Nephron progenitor cell (in vitro differentiated cells): Measurements from ENCODE around the gene LGALS4.
A peak's percentile ranks its signal among the peaks of the same experiment; 100 is the strongest.
"Not testable (repeated sequence)": the region's sequence is repeated elsewhere in the genome, so short reads cannot be mapped to it uniquely, and the experiment has no call there.

Experiments used
- DNase-seq: peaks from one replicate; pipeline ENCODE4 v3.0.0; 2021
- H3K27ac Mint-ChIP-seq: 2 replicates; pipeline ENCODE4 v1.8.0; 2021; ENCODE audit warnings: mild to moderate bottlenecking, moderate library complexity, mixed read lengths
- H3K27me3 Mint-ChIP-seq: 2 replicates; pipeline ENCODE4 v1.8.0; 2021; ENCODE audit warnings: mild to moderate bottlenecking, low read depth, mixed read lengths; ENCODE audit not compliant: poor library complexity
- H3K36me3 Mint-ChIP-seq: 2 replicates; pipeline ENCODE4 v1.8.0; 2021; ENCODE audit warnings: low read depth, mixed read lengths
- H3K4me1 Mint-ChIP-seq: 2 replicates; pipeline ENCODE4 v1.8.0; 2021; ENCODE audit warnings: mixed read lengths
- H3K4me3 Mint-ChIP-seq: 2 replicates; pipeline ENCODE4 v1.8.0; 2021; ENCODE audit warnings: mild to moderate bottlenecking, moderate library complexity, mixed read lengths
- H3K9me3 Mint-ChIP-seq: 2 replicates; pipeline ENCODE4 v1.8.0; 2021; ENCODE audit warnings: mild to moderate bottlenecking, moderate library complexity, mixed read lengths
- TF ChIP-seq, protein P1 (sequence below): fragments of 200-600 bp; sonication (generic); IDR thresholded peaks from 2 replicates; pipeline ENCODE4 v1.5.0; 2021; ENCODE audit warnings: antibody characterized with exemption

Gene LGALS4

DNA sequence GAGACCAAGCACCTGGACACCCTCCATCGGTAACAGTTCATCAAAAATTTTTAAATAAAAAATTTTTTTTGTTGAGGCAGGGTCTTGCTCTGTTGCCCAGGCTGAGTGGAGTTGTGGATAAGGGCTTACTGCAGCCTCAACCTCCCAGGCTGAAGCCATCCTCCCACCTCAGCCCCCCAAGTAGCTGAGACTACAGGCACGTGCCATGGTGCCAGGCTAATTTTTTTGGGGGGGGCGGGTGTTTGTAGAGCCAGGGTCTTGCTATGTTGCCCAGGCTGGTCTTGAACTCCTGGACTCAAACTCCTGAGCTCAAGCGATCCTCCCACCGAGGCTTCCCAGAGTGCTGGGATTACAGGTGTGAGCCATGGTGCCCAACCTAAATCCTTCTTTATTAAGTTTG lies 19.1 kb downstream of the LGALS4 start:
- Mint-ChIP-seq H3K9me3 (peaks cover 21% of the 10 kb centered on the region), H3K36me3 (no peaks in the 10 kb centered on the region), H3K4me3 (no peak overlapping the region), H3K27ac (no peak overlapping the region), H3K27me3 (peaks cover 9% of the 10 kb centered on the region), H3K4me1 (peaks cover 2% of the 10 kb centered on the region)
- TF ChIP-seq, protein P1, sequence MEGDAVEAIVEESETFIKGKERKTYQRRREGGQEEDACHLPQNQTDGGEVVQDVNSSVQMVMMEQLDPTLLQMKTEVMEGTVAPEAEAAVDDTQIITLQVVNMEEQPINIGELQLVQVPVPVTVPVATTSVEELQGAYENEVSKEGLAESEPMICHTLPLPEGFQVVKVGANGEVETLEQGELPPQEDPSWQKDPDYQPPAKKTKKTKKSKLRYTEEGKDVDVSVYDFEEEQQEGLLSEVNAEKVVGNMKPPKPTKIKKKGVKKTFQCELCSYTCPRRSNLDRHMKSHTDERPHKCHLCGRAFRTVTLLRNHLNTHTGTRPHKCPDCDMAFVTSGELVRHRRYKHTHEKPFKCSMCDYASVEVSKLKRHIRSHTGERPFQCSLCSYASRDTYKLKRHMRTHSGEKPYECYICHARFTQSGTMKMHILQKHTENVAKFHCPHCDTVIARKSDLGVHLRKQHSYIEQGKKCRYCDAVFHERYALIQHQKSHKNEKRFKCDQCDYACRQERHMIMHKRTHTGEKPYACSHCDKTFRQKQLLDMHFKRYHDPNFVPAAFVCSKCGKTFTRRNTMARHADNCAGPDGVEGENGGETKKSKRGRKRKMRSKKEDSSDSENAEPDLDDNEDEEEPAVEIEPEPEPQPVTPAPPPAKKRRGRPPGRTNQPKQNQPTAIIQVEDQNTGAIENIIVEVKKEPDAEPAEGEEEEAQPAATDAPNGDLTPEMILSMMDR: no peak
- DNase-seq: no peak

DNA sequence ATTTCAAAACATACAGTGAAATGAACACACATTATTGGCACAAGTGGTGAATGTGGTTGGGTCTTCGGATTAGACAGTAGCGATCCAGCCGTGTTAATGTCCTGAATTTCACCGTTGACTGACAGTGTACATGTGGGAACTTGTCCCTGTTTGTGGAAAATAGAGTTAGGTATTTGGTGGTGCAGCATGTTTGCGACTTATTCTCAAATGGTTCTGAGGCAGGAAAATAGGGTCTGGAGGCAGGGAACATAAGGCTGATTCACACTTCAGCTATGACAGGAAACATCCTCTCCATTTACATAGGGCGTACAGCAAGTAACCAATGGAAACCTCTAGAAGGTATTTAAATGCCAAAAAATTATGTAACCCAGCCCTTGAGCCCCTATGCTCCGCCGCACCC lies 19.6 kb downstream of the LGALS4 start:
- Mint-ChIP-seq H3K27me3 (peaks cover 9% of the 10 kb centered on the region), H3K36me3 (no peaks in the 10 kb centered on the region), H3K4me1 (peaks cover 5% of the 10 kb centered on the region), H3K27ac (no peak overlapping the region), H3K4me3 (no peak overlapping the region), H3K9me3 (peaks cover 21% of the 10 kb centered on the region)
- no peak for DNase-seq
- TF ChIP-seq, protein P1: no peak

DNA sequence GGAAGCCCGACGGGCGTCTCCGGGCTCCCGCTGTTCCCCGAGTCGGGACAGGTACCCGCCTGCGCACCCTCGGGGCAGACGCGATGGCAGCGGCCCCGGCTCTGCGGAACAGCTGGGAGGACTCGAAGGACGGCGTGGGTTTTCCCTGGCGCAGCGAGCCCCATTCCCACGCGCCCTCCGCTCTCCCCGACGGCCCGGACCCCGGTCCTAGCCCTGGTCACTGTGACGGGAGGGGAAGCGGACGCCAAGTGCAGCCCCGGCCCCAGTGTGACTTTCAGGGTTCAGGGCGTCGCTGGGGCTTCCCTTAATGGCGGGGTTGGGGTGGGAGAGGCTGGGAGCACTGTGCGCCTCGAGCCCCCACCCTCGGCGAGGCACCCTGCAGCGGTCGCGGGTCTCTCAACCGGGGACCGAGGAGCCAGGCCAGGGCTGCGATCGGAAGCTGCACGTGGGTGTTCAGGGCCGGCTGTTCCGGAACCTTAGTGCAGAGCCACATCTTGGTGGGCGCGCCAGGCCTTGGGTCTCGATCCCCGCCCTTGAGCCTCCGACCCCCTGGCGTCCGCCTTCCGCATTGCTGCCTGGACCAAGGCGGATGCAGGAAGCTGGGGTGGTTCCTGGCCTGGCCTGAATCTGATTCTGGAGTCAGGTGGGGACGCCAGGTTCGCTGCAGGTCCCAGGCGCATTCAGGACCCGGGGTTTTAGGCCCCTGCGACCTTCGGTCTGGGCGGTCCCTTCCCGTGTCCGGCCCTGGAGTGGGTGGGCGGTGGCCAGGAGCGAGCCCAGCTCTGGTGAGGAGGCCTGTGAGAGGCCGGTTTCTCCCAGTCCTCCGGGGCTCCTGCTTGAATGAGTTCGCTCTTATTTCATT lies 20.3 kb downstream of the LGALS4 start:
- H3K4me3 Mint-ChIP-seq: no peak overlapping the region
- DNase-seq: no peak
- H3K9me3 Mint-ChIP-seq: peaks cover 21% of the 10 kb centered on the region
- no peaks in the 10 kb centered on the region for H3K36me3 Mint-ChIP-seq
- TF ChIP-seq, protein P1: no peak
- peaks cover 5% of the 10 kb centered on the region for H3K4me1 Mint-ChIP-seq
- H3K27ac Mint-ChIP-seq: no peak overlapping the region
- H3K27me3 Mint-ChIP-seq: peaks cover 9% of the 10 kb centered on the region

DNA sequence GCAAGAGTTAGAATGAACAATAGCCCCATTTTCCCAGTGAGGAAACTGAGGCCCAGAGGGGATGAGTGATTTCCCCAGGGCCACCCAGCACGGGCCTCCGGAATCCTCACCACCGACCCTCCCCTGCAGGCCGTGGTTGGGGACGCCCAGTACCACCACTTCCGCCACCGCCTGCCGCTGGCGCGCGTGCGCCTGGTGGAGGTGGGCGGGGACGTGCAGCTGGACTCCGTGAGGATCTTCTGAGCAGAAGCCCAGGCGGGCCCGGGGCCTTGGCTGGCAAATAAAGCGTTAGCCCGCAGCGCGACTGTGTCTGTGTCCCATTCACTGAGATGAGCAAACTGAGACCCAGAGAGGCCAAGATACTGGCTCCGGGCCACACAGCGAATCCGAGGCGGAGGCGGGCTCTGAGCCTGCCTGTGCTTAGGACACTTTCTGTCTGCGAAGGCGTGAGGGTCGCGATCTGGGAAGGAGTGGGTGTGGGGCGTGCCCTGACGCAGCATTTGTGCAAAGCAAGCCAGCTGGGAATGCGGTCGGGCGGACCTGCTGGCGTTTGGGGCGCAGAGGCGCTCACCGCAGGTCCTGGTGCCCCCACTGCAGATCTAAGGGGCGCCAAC lies 21.2 kb downstream of the LGALS4 start:
- H3K27ac Mint-ChIP-seq: not testable (repeated sequence)

DNA sequence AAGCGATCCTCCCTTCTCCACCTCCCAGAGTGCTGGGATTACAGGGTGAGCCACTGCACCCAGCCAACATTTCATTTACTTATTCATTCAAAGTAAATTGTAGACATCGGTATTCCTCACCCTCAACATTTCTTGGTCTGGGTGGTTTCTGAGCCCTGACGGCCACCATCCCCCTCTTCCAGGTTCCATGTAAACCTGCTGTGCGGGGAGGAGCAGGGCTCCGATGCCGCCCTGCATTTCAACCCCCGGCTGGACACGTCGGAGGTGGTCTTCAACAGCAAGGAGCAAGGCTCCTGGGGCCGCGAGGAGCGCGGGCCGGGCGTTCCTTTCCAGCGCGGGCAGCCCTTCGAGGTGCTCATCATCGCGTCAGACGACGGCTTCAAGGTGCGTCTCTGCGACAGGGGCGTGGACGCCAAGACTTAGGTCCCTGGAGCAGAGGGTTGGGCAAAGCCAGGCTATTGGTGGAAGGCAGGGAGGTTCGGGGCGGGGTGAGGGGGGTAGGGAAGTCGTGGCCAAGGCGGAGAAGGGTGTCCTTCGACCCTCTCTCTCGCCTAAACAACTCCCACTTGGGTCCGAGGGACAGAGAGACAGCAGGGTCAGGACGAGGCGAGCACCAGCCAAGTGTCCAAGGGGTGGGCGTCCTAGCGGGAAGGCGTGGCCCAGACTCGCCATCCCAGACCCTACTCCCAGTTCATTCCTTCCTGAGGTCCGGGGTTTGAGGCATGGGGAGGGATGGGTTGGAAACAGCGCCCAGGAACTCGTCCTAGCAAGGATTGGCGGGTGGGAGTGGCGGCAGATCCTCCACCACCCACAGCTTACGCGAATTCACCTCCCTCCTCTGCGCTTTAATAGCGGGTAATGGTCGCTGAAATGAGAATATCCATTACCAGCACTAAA lies 22.0 kb downstream of the LGALS4 start:
- H3K4me3 Mint-ChIP-seq, H3K36me3 Mint-ChIP-seq, H3K27me3 Mint-ChIP-seq, H3K27ac Mint-ChIP-seq, DNase-seq, H3K4me1 Mint-ChIP-seq: not testable (repeated sequence)
- H3K9me3 Mint-ChIP-seq: peaks cover 12% of the 10 kb centered on the region

More for the DNA sequence above, 21.2 kb downstream of the LGALS4 start:
- H3K36me3 Mint-ChIP-seq, H3K4me1 Mint-ChIP-seq, H3K4me3 Mint-ChIP-seq, H3K27me3 Mint-ChIP-seq, DNase-seq: not testable (repeated sequence)
- peaks cover 16% of the 10 kb centered on the region for H3K9me3 Mint-ChIP-seq

DNA sequence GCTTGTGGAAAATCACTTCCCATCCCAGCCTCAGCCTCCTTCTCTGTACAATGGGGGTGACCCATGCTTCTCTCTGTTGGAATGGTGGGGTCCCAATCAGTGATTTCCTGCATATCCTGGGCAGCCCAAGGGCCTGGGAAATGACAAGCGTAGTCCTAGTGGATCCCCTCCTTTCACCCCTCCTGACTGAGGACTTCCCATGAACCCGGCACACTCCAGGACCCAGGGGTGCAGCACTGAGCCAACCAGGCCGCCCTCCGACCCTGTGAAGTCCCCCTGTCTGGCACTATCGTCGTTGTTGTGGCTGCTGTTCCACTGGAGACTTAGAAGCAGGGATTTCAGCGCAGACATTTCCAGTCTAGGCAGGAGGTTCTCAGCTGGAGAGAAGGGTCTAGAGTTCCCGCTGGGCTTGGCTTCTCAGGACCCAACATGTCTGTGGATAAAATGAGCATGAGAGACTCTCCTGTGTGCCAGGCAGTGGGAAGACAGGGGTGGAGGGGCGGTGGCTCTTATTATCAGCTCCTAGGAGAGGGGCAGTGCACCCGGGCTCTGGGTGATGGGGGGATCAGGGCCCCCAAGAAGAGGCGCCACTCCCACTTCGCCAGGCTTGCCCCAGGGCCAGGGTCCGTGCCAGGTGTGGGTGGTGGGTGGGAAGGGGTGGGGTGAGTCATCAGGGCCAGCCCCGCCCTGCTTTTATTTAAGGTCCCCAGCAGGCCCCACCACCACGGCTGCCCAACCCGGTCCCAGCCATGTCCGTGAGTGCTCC lies 24.1 kb downstream of the LGALS4 start, which contains the start of gene LGALS7B:
LGALS7B (plus strand) TSS at position 723 of the 766 bp plus-strand sequence; CDS start at position 750, 27 bp downstream.
- H3K27me3 Mint-ChIP-seq: peaks cover 17% of the 10 kb centered on the region
- no peaks in the 10 kb centered on the region for H3K36me3 Mint-ChIP-seq
- TF ChIP-seq, protein P1: no peak
- H3K27ac Mint-ChIP-seq: peak within 1 kb of the TSS; percentile 46
- DNase-seq: no peak
- peaks cover 8% of the 10 kb centered on the region for H3K4me1 Mint-ChIP-seq
- no peak within 1 kb of the TSS for H3K4me3 Mint-ChIP-seq
- H3K9me3 Mint-ChIP-seq: peaks cover 6% of the 10 kb centered on the region
